ENCODE measurements around the gene SMARCB1.

GRCh38 chr22:23744485-23744884, 42.3 kb upstream of the SMARCB1 start:
- no peak for TF ChIP-seq CTCF (IDR thresholded peaks at IDR 0.05)
- TF ChIP-seq POLR2AphosphoS5 (IDR thresholded peaks at IDR 0.05) = no peak
- TF ChIP-seq EP300 (IDR thresholded peaks at IDR 0.05) = no peak
- no peak for TF ChIP-seq POLR2A (IDR thresholded peaks at IDR 0.05)
